Measurements from ENCODE around the gene SHANK3.

Gene SHANK3

GRCh38 chr22:50705219-50705691 lies 32.6 kb downstream of the SHANK3 start:
- DNase-seq (ENCODE audit: low read depth): no peak
- no peak overlapping the region for H3K4me3 ChIP-seq (ENCODE audit: low read depth, low read length)
- no peak for TF ChIP-seq CTCF (IDR thresholded peaks at IDR 0.05; ENCODE audit: control insufficient read depth, extremely low read depth, insufficient read depth)

GRCh38 chr22:50705851-50706351 lies 33.3 kb downstream of the SHANK3 start:
- H3K4me3 ChIP-seq (ENCODE audit: low read depth, low read length): no peak overlapping the region
- DNase-seq (ENCODE audit: low read depth): no peak

GRCh38 chr22:50706481-50707125 lies 34.0 kb downstream of the SHANK3 start:
- no peak for TF ChIP-seq CTCF (IDR thresholded peaks at IDR 0.05; ENCODE audit: control insufficient read depth, extremely low read depth, insufficient read depth)
- H3K4me3 ChIP-seq (ENCODE audit: low read depth, low read length): no peak overlapping the region
- no peak for DNase-seq (ENCODE audit: low read depth)

More at GRCh38 chr22:50705851-50706351, 33.3 kb downstream of the SHANK3 start:
- no peak for TF ChIP-seq CTCF (IDR thresholded peaks at IDR 0.05; ENCODE audit: control insufficient read depth, extremely low read depth, insufficient read depth)

- no peak for DNase-seq (ENCODE audit: low read depth)
- H3K4me3 ChIP-seq (ENCODE audit: low read depth, low read length): no peak overlapping the region
- no peak for TF ChIP-seq CTCF (IDR thresholded peaks at IDR 0.05; ENCODE audit: control insufficient read depth, extremely low read depth, insufficient read depth)
These were observed 35.9 kb downstream of the SHANK3 start for GRCh38 chr22:50708474-50708873.

GRCh38 chr22:50708996-50709395 lies 36.4 kb downstream of the SHANK3 start:
- DNase-seq (ENCODE audit: low read depth): no peak
- no peak for TF ChIP-seq CTCF (IDR thresholded peaks at IDR 0.05; ENCODE audit: control insufficient read depth, extremely low read depth, insufficient read depth)
- no peak overlapping the region for H3K4me3 ChIP-seq (ENCODE audit: low read depth, low read length)

- no peak overlapping the region for H3K4me3 ChIP-seq (ENCODE audit: low read depth, low read length)
- DNase-seq (ENCODE audit: low read depth): no peak
- no peak for TF ChIP-seq CTCF (IDR thresholded peaks at IDR 0.05; ENCODE audit: control insufficient read depth, extremely low read depth, insufficient read depth)
These were observed 37.6 kb downstream of the SHANK3 start for GRCh38 chr22:50710221-50710620.

- DNase-seq (ENCODE audit: low read depth): no peak
- no peak overlapping the region for H3K4me3 ChIP-seq (ENCODE audit: low read depth, low read length)
- TF ChIP-seq CTCF (IDR thresholded peaks at IDR 0.05; ENCODE audit: control insufficient read depth, extremely low read depth, insufficient read depth): no peak
These were observed 38.3 kb downstream of the SHANK3 start for GRCh38 chr22:50710886-50711285.

All from LNCaP clone FGC (cell line).